Lung (tissue), 12 donors: ENCODE measurements around the gene METTL16. TPM values are rescaled to one million over a fixed set of nuclear protein-coding genes. Genes with fewer than 3 reads are reported as not detected.

Source experiments
- ATAC-seq: fragments of 200-7000 bp; cut with Tn5 transposase; one replicate; pipeline ENCODE4 v1.9.1; 2020; ENCODE audit warnings: moderate number of reproducible peaks; ENCODE audit not compliant: insufficient read depth, low FRiP score
- DNase-seq, 3 donors: peaks; one replicate each; pipeline ENCODE4 v3.0.0-alpha.2; 2013 to 2017
- H3K27ac ChIP-seq, 2 donors: one replicate each; pipeline ENCODE4 v1.5.1; 2013; ENCODE audit warnings: mild to moderate bottlenecking in 2 of 2, moderate library complexity in 2 of 2, control low read depth in 1 of 2, inconsistent platforms in 1 of 2, low read depth in 1 of 2, low read length in 1 of 2
- H3K27me3 ChIP-seq, 3 donors: one replicate each; pipeline ENCODE4 v1.5.1; 2013; ENCODE audit warnings: low read length in 2 of 3; ENCODE audit not compliant: control insufficient read depth in 3 of 3, insufficient read depth in 3 of 3
- H3K36me3 ChIP-seq, 4 donors: one replicate each; pipeline ENCODE4 v1.5.1; 2013; ENCODE audit warnings: low read length in 4 of 4, mild to moderate bottlenecking in 1 of 4, moderate library complexity in 1 of 4; ENCODE audit not compliant: control insufficient read depth in 4 of 4, insufficient read depth in 4 of 4
- H3K4me1 ChIP-seq, 5 donors: one replicate each; pipeline ENCODE4 v1.5.1; 2013; ENCODE audit warnings: low read length in 5 of 5, mild to moderate bottlenecking in 2 of 5, moderate library complexity in 1 of 5; ENCODE audit not compliant: control insufficient read depth in 5 of 5, insufficient read depth in 5 of 5
- H3K4me3 ChIP-seq: one replicate; pipeline ENCODE4 v1.5.1; 2013; ENCODE audit warnings: mild to moderate bottlenecking, control low read depth, moderate library complexity
- H3K9ac ChIP-seq, 2 donors: one replicate each; pipeline ENCODE4 v1.5.1; 2013; ENCODE audit warnings: low read length in 2 of 2, control low read depth in 1 of 2; ENCODE audit not compliant: insufficient read depth in 1 of 2
- H3K9me3 ChIP-seq, 4 donors: one replicate each; pipeline ENCODE4 v1.5.1; 2013; ENCODE audit warnings: low read length in 3 of 4, mild to moderate bottlenecking in 1 of 4, moderate library complexity in 1 of 4; ENCODE audit not compliant: control insufficient read depth in 4 of 4, insufficient read depth in 3 of 4
- WGBS, 2 donors: extraction: QIAGEN DNeasy Blood & Tissue Kit; methylation state at CpG; one replicate each; pipeline ENCODE4 v1.1.7; 2013; 5-methylcytosine and 5-hydroxymethylcytosine counted together
- polyA plus RNA-seq, 2 donors: library from polyadenylated mRNA; stranded (reverse); fragments of 200-250 nt; gene quantifications; one replicate each; pipeline ENCODE4 v1.2.1, GENCODE V29; 2013
- total RNA-seq, 2 donors: library from RNA; depleted of rRNA in 1 of 2; stranded (reverse); fragments of >200 nt in 1 of 2; gene quantifications; one replicate each; pipeline ENCODE4 v1.2.1, GENCODE V29; 2014 to 2021
- TF ChIP-seq, protein P1 (sequence below): IDR thresholded peaks from 2 replicates; pipeline ENCODE4 v1.5.1; 2012; ENCODE audit warnings: mild to moderate bottlenecking; ENCODE audit errors: control extremely low read depth, extremely low read depth
- donor health status: control.
- donor health status: control.
- donor health status: Bipolar disorder and iron deficiency.
- donor health status: healthy.
- donor health status: DM: yes; HTN: yes; CAD: no.

METTL16 gene
- total and polyA plus RNA-seq, 4 donors = 12.1 to 36.1 (median 29.8) TPM

DNA sequence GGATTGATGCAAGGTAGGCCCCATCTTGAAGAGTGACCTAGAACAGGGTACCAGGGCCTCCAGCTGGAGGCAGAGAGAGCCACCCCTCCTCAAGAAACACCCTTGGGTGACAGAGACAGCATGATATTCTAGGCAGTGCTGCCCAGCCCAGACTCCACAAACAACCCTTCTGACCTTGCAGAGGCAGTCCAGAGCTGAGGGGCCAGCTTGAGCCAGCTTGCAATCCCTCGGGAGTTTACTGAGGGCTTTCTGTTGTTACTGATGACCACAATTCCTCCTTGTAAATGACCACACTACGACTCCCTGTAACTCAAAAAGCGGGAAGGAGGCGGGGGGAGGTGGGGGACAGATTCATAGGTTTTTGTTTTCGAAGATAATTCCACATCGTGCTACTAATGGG is 92.2 kb downstream of the METTL16 start:
- WGBS, 2 donors = 88 to 95% methylated on average over 6 of the region's 6 CpGs
- peaks cover 0 to 20% (median 3%) of the 10 kb centered on the region in 5 donors for H3K4me1 ChIP-seq
- H3K4me3 ChIP-seq = no peak overlapping the region
- DNase-seq = no peak
- peak overlapping the region; percentile 27 to 60 for H3K27ac ChIP-seq
- no peak for ATAC-seq
- peaks cover 4 to 24% (median 13%) of the 10 kb centered on the region in 4 donors for H3K36me3 ChIP-seq
- H3K27me3 ChIP-seq = no peaks in the 10 kb centered on the region
- H3K9me3 ChIP-seq = no peaks in the 10 kb centered on the region
- H3K9ac ChIP-seq = no peak overlapping the region
- TF ChIP-seq, protein P1, sequence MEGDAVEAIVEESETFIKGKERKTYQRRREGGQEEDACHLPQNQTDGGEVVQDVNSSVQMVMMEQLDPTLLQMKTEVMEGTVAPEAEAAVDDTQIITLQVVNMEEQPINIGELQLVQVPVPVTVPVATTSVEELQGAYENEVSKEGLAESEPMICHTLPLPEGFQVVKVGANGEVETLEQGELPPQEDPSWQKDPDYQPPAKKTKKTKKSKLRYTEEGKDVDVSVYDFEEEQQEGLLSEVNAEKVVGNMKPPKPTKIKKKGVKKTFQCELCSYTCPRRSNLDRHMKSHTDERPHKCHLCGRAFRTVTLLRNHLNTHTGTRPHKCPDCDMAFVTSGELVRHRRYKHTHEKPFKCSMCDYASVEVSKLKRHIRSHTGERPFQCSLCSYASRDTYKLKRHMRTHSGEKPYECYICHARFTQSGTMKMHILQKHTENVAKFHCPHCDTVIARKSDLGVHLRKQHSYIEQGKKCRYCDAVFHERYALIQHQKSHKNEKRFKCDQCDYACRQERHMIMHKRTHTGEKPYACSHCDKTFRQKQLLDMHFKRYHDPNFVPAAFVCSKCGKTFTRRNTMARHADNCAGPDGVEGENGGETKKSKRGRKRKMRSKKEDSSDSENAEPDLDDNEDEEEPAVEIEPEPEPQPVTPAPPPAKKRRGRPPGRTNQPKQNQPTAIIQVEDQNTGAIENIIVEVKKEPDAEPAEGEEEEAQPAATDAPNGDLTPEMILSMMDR = no peak

DNA sequence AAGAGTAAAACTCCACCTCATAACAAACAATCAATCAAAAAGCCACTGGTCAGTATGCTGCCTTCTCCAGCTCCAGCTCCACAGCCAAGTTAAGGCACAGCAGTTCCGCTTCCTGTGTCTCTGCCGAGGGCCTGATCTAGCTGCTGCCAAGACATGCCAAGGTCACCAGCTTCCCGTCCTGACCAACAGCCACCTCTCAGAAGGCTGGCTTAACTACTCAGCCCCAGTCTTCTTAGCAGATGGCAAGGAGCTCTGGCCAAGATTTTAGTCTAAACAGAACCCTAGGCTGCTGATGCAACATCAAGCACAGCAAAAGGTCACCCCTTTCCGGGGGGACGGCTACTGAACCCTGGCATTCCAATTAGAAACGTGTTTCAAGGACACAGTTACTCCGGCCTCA is 93.1 kb downstream of the METTL16 start:
- Histone ChIP-seq H3K27ac (peak overlapping the region in 1 of 2 donors; percentile 5), H3K27me3 (no peaks in the 10 kb centered on the region), H3K9ac (no peak overlapping the region), H3K36me3 (peaks cover 4 to 24% (median 20%) of the 10 kb centered on the region in 4 donors), H3K9me3 (no peaks in the 10 kb centered on the region), H3K4me1 (peaks cover 0 to 20% (median 3%) of the 10 kb centered on the region in 5 donors), H3K4me3 (no peak overlapping the region)
- no peak for ATAC-seq
- WGBS, 2 donors = 65 to 70% methylated on average over 7 of the region's 7 CpGs
- TF ChIP-seq, protein P1 = no peak
- peak in 2 of 3 donors; percentile 33 to 47 for DNase-seq

DNA sequence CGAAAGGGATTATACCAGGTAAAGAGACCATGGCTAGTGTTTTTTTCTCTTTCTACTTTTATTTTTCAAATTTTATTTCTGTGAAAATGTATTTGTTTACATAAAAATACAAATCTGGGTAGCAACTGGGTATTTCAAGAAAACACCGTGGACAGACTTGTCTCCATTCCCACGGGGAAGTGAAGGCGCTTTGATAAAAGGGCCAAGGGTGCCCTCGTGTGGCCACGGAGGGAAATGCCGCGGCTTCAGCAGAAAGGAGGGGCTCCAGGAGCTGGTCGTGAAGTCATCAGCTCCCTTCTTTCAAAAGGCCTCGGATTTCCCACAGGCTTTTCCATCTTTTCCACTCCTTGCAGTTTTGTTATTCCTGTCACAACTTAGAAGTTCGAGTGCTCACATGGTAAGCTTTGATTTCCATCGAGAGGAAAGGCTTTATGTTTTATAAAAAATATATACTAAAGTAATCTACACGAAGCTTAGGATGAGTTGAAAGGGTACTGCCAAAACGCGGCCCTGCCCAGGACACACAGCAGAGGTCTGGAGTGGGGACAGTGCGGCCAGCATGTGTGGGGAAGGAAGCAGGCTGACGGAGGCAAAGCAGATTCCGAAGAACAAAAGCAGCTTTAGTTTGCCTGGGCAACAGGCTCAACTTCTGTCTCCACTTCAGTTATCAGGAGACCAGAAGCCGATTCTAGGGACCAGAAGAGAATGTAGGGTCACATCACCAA is 95.5 kb downstream of the METTL16 start:
- H3K4me1 ChIP-seq = peaks cover 0 to 13% (median 0%) of the 10 kb centered on the region in 5 donors
- no peak overlapping the region for H3K9ac ChIP-seq
- peaks cover 4 to 23% (median 21%) of the 10 kb centered on the region in 4 donors for H3K36me3 ChIP-seq
- no peaks in the 10 kb centered on the region for H3K9me3 ChIP-seq
- ATAC-seq (peak; percentile 82), DNase-seq (peak; percentile 92 to 93 (median 93))
- H3K4me3 ChIP-seq = no peak overlapping the region
- TF ChIP-seq, protein P1 = peak; percentile 99
- H3K27ac ChIP-seq = no peak overlapping the region
- 35% methylated on average over 19 of the region's 19 CpGs for WGBS, 2 donors
- no peaks in the 10 kb centered on the region for H3K27me3 ChIP-seq
